Stomach (tissue), 9 donors: ENCODE measurements around the gene SECISBP2. TPM values are rescaled to one million over a fixed set of nuclear protein-coding genes. Genes with fewer than 3 reads are reported as not detected.
"Not testable (repeated sequence)": the region's sequence is repeated elsewhere in the genome, so short reads cannot be mapped to it uniquely, and the experiment has no call there.

Source experiments
- DNase-seq, 2 donors: peaks; one replicate each; pipeline versions ENCODE4 v3.0.0 to v3.0.0-alpha.2; 2013 to 2019
- H3K27ac ChIP-seq, 5 donors: fragments of 200-600 bp in 4 of 5; sonication (generic) in 4 of 5; one replicate each; pipeline ENCODE4 v1.5.1; 2013 to 2019; ENCODE audit warnings: mild to moderate bottlenecking in 1 of 5, moderate library complexity in 1 of 5
- H3K27me3 ChIP-seq, 3 donors: fragments of 200-600 bp; sonication (generic); one replicate each; pipeline ENCODE4 v1.5.1; 2017 to 2019; ENCODE audit warnings: mixed run types in 1 of 3
- H3K36me3 ChIP-seq, 4 donors: fragments of 200-600 bp; sonication (generic); 1 replicate in 3 of 4; 2 replicates in 1 of 4; pipeline ENCODE4 v1.5.1; 2016 to 2019
- H3K4me1 ChIP-seq, 4 donors: fragments of 200-600 bp; sonication (generic); one replicate each; pipeline ENCODE4 v1.5.1; 2016 to 2019
- H3K4me3 ChIP-seq, 4 donors: fragments of 200-600 bp; sonication (generic) in 3 of 4; one replicate each; pipeline ENCODE4 v1.5.1; 2016 to 2019; ENCODE audit warnings: mild to moderate bottlenecking in 1 of 4
- H3K9me3 ChIP-seq, 4 donors: fragments of 200-600 bp; sonication (generic); one replicate each; pipeline ENCODE4 v1.5.1; 2016 to 2019
- CTCF ChIP-seq, 7 experiments: fragments of 450-650 bp in 4 of 7; fragments of 200-600 bp in 3 of 7; sonication (generic) in 3 of 7; IDR thresholded peaks; one replicate each; pipeline ENCODE4 v1.5.1; 2016 to 2019; ENCODE audit warnings: antibody characterized with exemption in 7 of 7, control low read depth in 2 of 7, mild to moderate bottlenecking in 1 of 7
- EP300 ChIP-seq: sonication (generic); formaldehyde crosslinking; IDR thresholded peaks from one replicate; pipeline ENCODE4 v1.6.1; 2017; ENCODE audit warnings: antibody characterized with exemption
- POLR2A ChIP-seq, 4 donors: fragments of 450-650 bp; IDR thresholded peaks; one replicate each; pipeline ENCODE4 v1.6.1; 2016; ENCODE audit warnings: antibody characterized with exemption in 4 of 4, control low read depth in 2 of 4, mild to moderate bottlenecking in 1 of 4, moderate library complexity in 1 of 4
- POLR2AphosphoS5 ChIP-seq, 3 donors: sonication (generic); formaldehyde crosslinking; IDR thresholded peaks; one replicate each; pipeline ENCODE4 v1.6.1; 2016; ENCODE audit warnings: antibody characterized with exemption in 3 of 3
- WGBS, 5 donors: extraction: QIAGEN DNeasy Blood & Tissue Kit in 3 of 5; methylation state at CpG; one replicate each; pipeline versions ENCODE4 v1.1.5 to v1.1.7; 2013 to 2018; 5-methylcytosine and 5-hydroxymethylcytosine counted together
- intact Hi-C: fragments of 100-400 bp; cut with DNase I; formaldehyde crosslinking; loops from one replicate; pipeline ENCODE4 v1.15.1; 2023; ENCODE audit warnings: low total_unique reads
- polyA plus RNA-seq, 3 donors: library from polyadenylated mRNA; stranded (reverse); fragments of 200-250 nt; gene quantifications; one replicate each; pipeline ENCODE4 v1.2.3, GENCODE V29; 2013
- total RNA-seq, 5 donors: library from RNA; depleted of rRNA; stranded (reverse); fragments of >200 nt; gene quantifications; one replicate each; pipeline versions ENCODE4 v1.1.0 to v1.2.3, GENCODE V29; 2014 to 2016
- donor health status: healthy with polysubstance abuse.
- donor health status: Bipolar disorder and iron deficiency.
- donor health status: healthy.

Gene SECISBP2
- total and polyA plus RNA-seq, 8 donors, result 18.1 to 136 (median 70.3) TPM

GRCh38 chr9:89295400-89295799 is 22.9 kb upstream of the SECISBP2 start:
- WGBS, 5 donors, result 53 to 77% (median 63%) methylated on average over 5 of the region's 5 CpGs
- no peaks in the 10 kb centered on the region for H3K4me1 ChIP-seq
- no peak overlapping the region for H3K4me3 ChIP-seq
- intact Hi-C loops, result no loop called here
- peaks cover 0 to 6% (median 3%) of the 10 kb centered on the region in 4 donors for H3K9me3 ChIP-seq
- no peak overlapping the region for H3K27ac ChIP-seq
- DNase-seq, result no peak
- H3K36me3 ChIP-seq, result no peaks in the 10 kb centered on the region
- TF ChIP-seq POLR2A (IDR thresholded peaks at IDR 0.05) (no peak), CTCF (IDR thresholded peaks at IDR 0.05) (no peak), EP300 (no peak), POLR2AphosphoS5 (IDR thresholded peaks at IDR 0.05) (no peak)
- H3K27me3 ChIP-seq, result no peaks in the 10 kb centered on the region

DNA sequence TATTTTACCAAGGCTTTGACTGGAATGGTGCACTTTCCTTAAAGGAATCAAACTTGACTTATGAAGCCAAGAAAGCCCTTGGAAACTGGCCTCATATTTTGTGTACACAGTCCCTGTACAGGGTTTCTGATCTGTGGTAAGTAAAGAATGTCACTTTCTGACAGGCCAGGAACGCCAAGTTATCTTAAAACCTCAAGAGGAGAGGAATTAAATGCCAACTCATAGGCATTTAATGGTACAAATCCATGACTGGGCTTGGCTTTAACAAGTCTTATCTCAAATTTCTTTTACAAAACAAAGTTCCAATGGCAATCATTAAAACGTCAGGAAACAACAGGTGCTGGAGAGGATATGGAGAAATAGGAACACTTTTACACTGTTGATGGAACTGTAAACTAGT is 16.3 kb upstream of the SECISBP2 start:
- DNase-seq, H3K27me3 ChIP-seq, H3K4me1 ChIP-seq, H3K36me3 ChIP-seq, H3K9me3 ChIP-seq, H3K4me3 ChIP-seq, intact Hi-C loops: not testable (repeated sequence)
- peak overlapping the region in 2 of 5 donors; percentile 18 to 25 for H3K27ac ChIP-seq
- TF ChIP-seq POLR2AphosphoS5 (IDR thresholded peaks at IDR 0.05), result peak in 1 of 3 donors; percentile 44
- WGBS, 5 donors, result 28 to 70% (median 38%) methylated on average over 2 of the region's 2 CpGs

- Histone ChIP-seq H3K9me3 (no peaks in the 10 kb centered on the region), H3K27me3 (no peaks in the 10 kb centered on the region), H3K4me3 (no peak overlapping the region), H3K4me1 (peaks cover 0 to 10% (median under 1%) of the 10 kb centered on the region in 4 donors), H3K36me3 (no peaks in the 10 kb centered on the region), H3K27ac (no peak overlapping the region)
- 79 to 85% (median 82%) methylated on average over 7 of the region's 7 CpGs for WGBS, 5 donors
- DNase-seq, result no peak
- intact Hi-C loops, result no loop called here
- TF ChIP-seq POLR2A (IDR thresholded peaks at IDR 0.05) (no peak), EP300 (no peak), POLR2AphosphoS5 (IDR thresholded peaks at IDR 0.05) (no peak), CTCF (IDR thresholded peaks at IDR 0.05) (no peak)
These were observed 14.1 kb upstream of the SECISBP2 start for GRCh38 chr9:89304020-89304833.

GRCh38 chr9:89304834-89305188 is 13.5 kb upstream of the SECISBP2 start:
- H3K9me3 ChIP-seq, result no peaks in the 10 kb centered on the region
- peaks cover 5 to 16% (median 7%) of the 10 kb centered on the region in 4 donors for H3K4me1 ChIP-seq
- H3K4me3 ChIP-seq, result no peak overlapping the region
- H3K27ac ChIP-seq, result no peak overlapping the region
- WGBS, 5 donors, result 68 to 83% (median 78%) methylated on average over 2 of the region's 2 CpGs
- H3K27me3 ChIP-seq, result no peaks in the 10 kb centered on the region
- intact Hi-C loops, result no loop called here
- no peaks in the 10 kb centered on the region for H3K36me3 ChIP-seq
- no peak for DNase-seq
- TF ChIP-seq POLR2AphosphoS5 (IDR thresholded peaks at IDR 0.05) (no peak), POLR2A (IDR thresholded peaks at IDR 0.05) (no peak), EP300 (no peak), CTCF (IDR thresholded peaks at IDR 0.05) (no peak)

DNA sequence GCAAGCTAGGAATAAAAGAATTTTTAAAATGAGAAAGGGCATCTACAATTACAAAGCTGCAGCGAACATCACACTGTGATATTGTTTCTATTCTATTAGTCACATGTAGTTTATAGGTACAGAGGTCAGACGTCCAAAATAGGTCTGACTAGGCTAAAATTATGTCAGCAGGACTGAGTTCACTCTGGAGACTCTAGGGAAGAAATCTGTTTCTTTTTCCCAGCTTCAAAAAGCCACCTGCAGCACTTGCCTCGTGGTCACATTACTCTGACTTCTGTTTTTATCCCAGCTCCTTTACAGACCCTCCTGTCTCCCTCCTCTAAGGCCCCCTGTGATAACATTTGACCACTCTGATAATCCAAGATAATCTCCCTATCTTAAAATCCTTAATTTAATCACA is 12.4 kb upstream of the SECISBP2 start:
- Histone ChIP-seq H3K9me3 (no peaks in the 10 kb centered on the region), H3K36me3 (no peaks in the 10 kb centered on the region), H3K27ac (no peak overlapping the region), H3K4me3 (no peak overlapping the region), H3K4me1 (peaks cover 8 to 18% (median 9%) of the 10 kb centered on the region in 4 donors), H3K27me3 (no peaks in the 10 kb centered on the region)
- 55 to 79% (median 63%) methylated on average over 3 of the region's 3 CpGs for WGBS, 5 donors
- no peak for TF ChIP-seq EP300
- no peak for TF ChIP-seq POLR2AphosphoS5 (IDR thresholded peaks at IDR 0.05)
- TF ChIP-seq POLR2A (IDR thresholded peaks at IDR 0.05), result no peak
- no peak for TF ChIP-seq CTCF (IDR thresholded peaks at IDR 0.05)
- intact Hi-C loops, result no loop called here
- no peak for DNase-seq
